HCT116 (cell line): Measurements from ENCODE around the gene GPR157. TPM values are rescaled to one million over a fixed set of nuclear protein-coding genes. Genes with fewer than 3 reads are reported as not detected.

Experiments used
- ATAC-seq: fragments of 200-7000 bp; cut with Tn5 transposase; 2 replicates; pipeline ENCODE4 v1.9.1; 2020; ENCODE audit warnings: mild to moderate bottlenecking, moderate library complexity
- BruUV-seq: library from RNA; stranded (reverse); fragments of 400-500 nt; replicated peaks from 2 replicates; lab custom pipeline; 2021; lab: Mats Ljungman, UMichigan
- CTCF ChIA-PET: fragments of 300-600 bp; sonication (Branson Sonifier 250); formaldehyde crosslinking; loops from one replicate; lab custom pipeline; 2021; ENCODE audit warnings: antibody characterized with exemption; lab: Charles Lee
- POLR2A ChIA-PET: fragments of 300-600, 350-600 bp; sonication (Branson Sonifier 250); formaldehyde crosslinking; loops from one replicate; lab custom pipeline; 2021; ENCODE audit warnings: antibody characterized with exemption; lab: Charles Lee
- RAD21 ChIA-PET, 2 experiments: fragments of 300-600 bp; sonication (Branson Sonifier 250); formaldehyde crosslinking; loops; one replicate each; lab custom pipeline; 2023; ENCODE audit warnings: low total read pairs in 2 of 2; ENCODE audit not compliant: uncharacterized antibody in 2 of 2, unreplicated experiment in 2 of 2, low non-redundant PET in 1 of 2; lab: Charles Lee
- DNase-seq: peaks from one replicate; pipeline ENCODE4 v3.0.0-alpha.2; 2010; ENCODE audit warnings: low read depth, low spot score
- H2AFZ ChIP-seq: fragments of 200-600 bp; shearing (Covaris generic), sonication (generic); 2 replicates; pipeline ENCODE4 v1.6.1; 2017; ENCODE audit warnings: low read depth, mixed run types, mixed read lengths, antibody characterized with exemption, low read length; ENCODE audit not compliant: poor library complexity, severe bottlenecking
- H3K27ac ChIP-seq: 2 replicates; pipeline ENCODE4 v1.5.1; 2012; ENCODE audit warnings: low read depth, low read length
- H3K27me3 ChIP-seq: fragments of 200-600 bp; sonication (generic); 2 replicates; pipeline ENCODE4 v1.6.1; 2016; ENCODE audit warnings: mixed run types, low read length, mixed read lengths; ENCODE audit not compliant: insufficient read depth
- H3K36me3 ChIP-seq, 2 experiments: fragments of 200-500 bp in 1 of 2; fragments of 200-600 bp in 1 of 2; sonication (Bioruptor generic) in 1 of 2; sonication (generic) in 1 of 2; 2 replicates each; pipeline versions ENCODE4 v1.5.1 to v1.6.1; 2014 to 2016; ENCODE audit warnings: low read length in 2 of 2, inconsistent platforms in 1 of 2, mixed read lengths in 1 of 2, mixed run types in 1 of 2; ENCODE audit not compliant: insufficient read depth in 2 of 2, control insufficient read depth in 1 of 2
- H3K4me1 ChIP-seq, 2 experiments: fragments of 200-600 bp in 1 of 2; sonication (generic) in 1 of 2; 2 replicates each; pipeline versions ENCODE4 v1.5.1 to v1.6.1; 2012 to 2017; ENCODE audit warnings: low read length in 2 of 2, inconsistent platforms in 1 of 2, mild to moderate bottlenecking in 1 of 2, mixed read lengths in 1 of 2, mixed run types in 1 of 2, moderate library complexity in 1 of 2; ENCODE audit not compliant: insufficient read depth in 2 of 2, control insufficient read depth in 1 of 2
- H3K4me2 ChIP-seq: fragments of 200-600 bp; sonication (generic); 2 replicates; pipeline ENCODE4 v1.6.1; 2017; ENCODE audit warnings: mixed run types, low read length, mixed read lengths
- H3K4me3 ChIP-seq, 2 experiments: fragments of 200-600 bp in 1 of 2; sonication (generic) in 1 of 2; replicated peaks in 1 of 2; 2 replicates each; pipeline ENCODE4 v1.5.1; 2011 to 2016; ENCODE audit warnings: low read length in 2 of 2, control low read depth in 1 of 2, low read depth in 1 of 2, mild to moderate bottlenecking in 1 of 2, mixed read lengths in 1 of 2, mixed run types in 1 of 2
- H3K79me2 ChIP-seq: fragments of 200-600 bp; sonication (generic); 2 replicates; pipeline ENCODE4 v1.6.1; 2017; ENCODE audit warnings: mild to moderate bottlenecking, mixed run types, low read length, moderate library complexity, mixed read lengths; ENCODE audit not compliant: insufficient read depth
- H3K9ac ChIP-seq: fragments of 200-600 bp; sonication (generic); 2 replicates; pipeline ENCODE4 v1.6.1; 2016; ENCODE audit warnings: low read length, mixed read lengths
- H3K9me2 ChIP-seq: fragments of 200-600 bp; sonication (generic), shearing (Covaris generic); 2 replicates; pipeline ENCODE4 v1.6.1; 2017; ENCODE audit warnings: mixed run types, mild to moderate bottlenecking, moderate library complexity; ENCODE audit not compliant: insufficient read depth
- H3K9me3 ChIP-seq, 2 experiments: fragments of 200-500 bp in 1 of 2; fragments of 200-600 bp in 1 of 2; sonication (Bioruptor generic) in 1 of 2; sonication (generic) in 1 of 2; 2 replicates each; pipeline ENCODE4 v1.6.1; 2014 to 2017; ENCODE audit warnings: low read length in 2 of 2, mixed read lengths in 2 of 2, inconsistent platforms in 1 of 2, low read depth in 1 of 2, mild to moderate bottlenecking in 1 of 2, mixed run types in 1 of 2, moderate library complexity in 1 of 2; ENCODE audit not compliant: control insufficient read depth in 1 of 2, insufficient read depth in 1 of 2
- H4K20me1 ChIP-seq: fragments of 200-600 bp; sonication (generic), shearing (Covaris generic); 2 replicates; pipeline ENCODE4 v1.6.1; 2017; ENCODE audit warnings: mixed run types, mild to moderate bottlenecking, moderate library complexity; ENCODE audit not compliant: insufficient read depth
- CBX3 ChIP-seq: IDR thresholded peaks from 2 replicates; pipeline ENCODE4 v1.6.1; 2012; ENCODE audit warnings: low read depth
- CEBPB ChIP-seq: IDR thresholded peaks from 2 replicates; pipeline ENCODE4 v1.6.1; 2012; ENCODE audit warnings: low read depth
- CTCF ChIP-seq, 3 experiments: fragments of 200-600 bp in 1 of 3; sonication (generic) in 1 of 3; IDR thresholded peaks in 2 of 3; conservative IDR thresholded peaks in 1 of 3; 2 replicates each; pipeline ENCODE4 v1.5.1; 2012 to 2017; ENCODE audit warnings: low read depth in 2 of 3, low read length in 2 of 3, antibody characterized with exemption in 1 of 3, borderline replicate concordance in 1 of 3, control low read depth in 1 of 3, mild to moderate bottlenecking in 1 of 3, mixed read lengths in 1 of 3, mixed run types in 1 of 3, moderate library complexity in 1 of 3; ENCODE audit not compliant: insufficient read depth in 1 of 3
- EGR1 ChIP-seq: IDR thresholded peaks from 2 replicates; pipeline ENCODE4 v1.6.1; 2012; ENCODE audit warnings: low read depth
- ELF1 ChIP-seq: IDR thresholded peaks from 2 replicates; pipeline ENCODE4 v1.6.1; 2012; ENCODE audit warnings: low read depth, borderline replicate concordance
- EZH2 ChIP-seq: fragments of 200-600 bp; sonication (generic); IDR thresholded peaks from 2 replicates; pipeline ENCODE4 v1.6.1; 2017; ENCODE audit warnings: antibody characterized with exemption, mixed run types
- EZH2phosphoT487 ChIP-seq: fragments of 200-600 bp; IDR thresholded peaks from 2 replicates; pipeline ENCODE4 v1.6.1; 2018; ENCODE audit warnings: antibody characterized with exemption, borderline replicate concordance
- FOSL1 ChIP-seq: IDR thresholded peaks from 2 replicates; pipeline ENCODE4 v1.6.1; 2012; ENCODE audit warnings: low read depth
- JUND ChIP-seq: IDR thresholded peaks from 2 replicates; pipeline ENCODE4 v1.6.1; 2012
- POLR2A ChIP-seq: IDR thresholded peaks from 2 replicates; pipeline ENCODE4 v1.7.0; 2011; ENCODE audit warnings: borderline replicate concordance; ENCODE audit not compliant: insufficient read depth, insufficient read length; ENCODE audit errors: extremely low read depth
- POLR2AphosphoS5 ChIP-seq: IDR thresholded peaks from 2 replicates; pipeline ENCODE4 v1.6.1; 2011; ENCODE audit warnings: mild to moderate bottlenecking, low read depth, low read length, moderate library complexity
- SIN3A ChIP-seq: IDR thresholded peaks from 2 replicates; pipeline ENCODE4 v1.6.1; 2012; ENCODE audit warnings: low read depth
- SP1 ChIP-seq: IDR thresholded peaks from 2 replicates; pipeline ENCODE4 v1.6.1; 2012; ENCODE audit warnings: low read depth
- SRF ChIP-seq: IDR thresholded peaks from 2 replicates; pipeline ENCODE4 v1.6.1; 2012; ENCODE audit warnings: low read depth
- TCF7L2 ChIP-seq: IDR thresholded peaks from 2 replicates; pipeline ENCODE4 v1.7.0; 2011; ENCODE audit warnings: borderline replicate concordance, inconsistent platforms; ENCODE audit not compliant: insufficient read depth, insufficient read length; ENCODE audit errors: extremely low read depth
- YY1 ChIP-seq: IDR thresholded peaks from 2 replicates; pipeline ENCODE4 v1.6.1; 2011; ENCODE audit warnings: low read length, low read depth, moderate library complexity, mild to moderate bottlenecking; ENCODE audit not compliant: insufficient replicate concordance; ENCODE audit errors: extremely low read depth
- ZNF274 ChIP-seq: fragments of 200-500 bp; sonication (Bioruptor generic); IDR thresholded peaks from 2 replicates; pipeline ENCODE4 v1.6.1; 2014; ENCODE audit warnings: mild to moderate bottlenecking, low read depth, low read length, inconsistent platforms
- intact Hi-C: fragments of 100-400 bp; cut with micrococcal nuclease; formaldehyde crosslinking; loops from 2 replicates; pipeline ENCODE4 v1.10.0; 2022
- total RNA-seq: library from RNA; stranded (reverse); gene quantifications from one replicate; pipeline ENCODE4 v1.2.1, GENCODE V29; 2021; ENCODE audit not compliant: unreplicated experiment
- TF ChIP-seq, protein P1 (sequence below): IDR thresholded peaks from 2 replicates; pipeline ENCODE4 v1.6.1; 2011; ENCODE audit warnings: mild to moderate bottlenecking, low read length, moderate library complexity; ENCODE audit not compliant: insufficient replicate concordance; ENCODE audit errors: extremely low read depth
- TF ChIP-seq, protein P2 (sequence below): IDR thresholded peaks from 2 replicates; pipeline ENCODE4 v1.6.1; 2012

The GPR157 gene
- total RNA-seq, 1 experiment from 2014 or later, result 7.7 TPM

DNA sequence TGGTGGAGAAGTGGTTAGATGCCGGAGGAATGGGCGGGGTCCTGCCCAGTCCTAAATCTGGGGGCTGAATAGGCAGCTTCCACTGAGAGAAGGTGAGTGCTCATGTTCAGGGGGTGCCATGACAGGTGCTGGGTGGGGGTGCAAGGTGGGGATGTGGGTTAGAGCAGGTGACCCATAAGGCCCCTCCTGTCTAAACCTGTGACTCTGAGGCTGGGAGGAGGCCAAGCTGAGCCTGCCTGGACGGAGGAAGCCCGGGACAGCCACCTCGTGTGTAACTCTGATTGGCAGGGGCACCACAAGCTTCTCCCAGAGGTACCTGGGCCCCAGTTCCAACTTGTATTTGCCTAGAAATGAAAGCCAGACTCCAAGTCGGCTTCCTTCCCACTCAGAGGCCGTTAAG is 10.7 kb downstream of the GPR157 start (continued):
- TF ChIP-seq EZH2, result no peak
- TF ChIP-seq ZNF274, result no peak
- no peak for TF ChIP-seq ELF1
- no peak for TF ChIP-seq CBX3
- no peak for TF ChIP-seq TCF7L2
- no peak for TF ChIP-seq SP1
- no peak for TF ChIP-seq FOSL1
- TF ChIP-seq, all 23 proteins: peak for 0

DNA sequence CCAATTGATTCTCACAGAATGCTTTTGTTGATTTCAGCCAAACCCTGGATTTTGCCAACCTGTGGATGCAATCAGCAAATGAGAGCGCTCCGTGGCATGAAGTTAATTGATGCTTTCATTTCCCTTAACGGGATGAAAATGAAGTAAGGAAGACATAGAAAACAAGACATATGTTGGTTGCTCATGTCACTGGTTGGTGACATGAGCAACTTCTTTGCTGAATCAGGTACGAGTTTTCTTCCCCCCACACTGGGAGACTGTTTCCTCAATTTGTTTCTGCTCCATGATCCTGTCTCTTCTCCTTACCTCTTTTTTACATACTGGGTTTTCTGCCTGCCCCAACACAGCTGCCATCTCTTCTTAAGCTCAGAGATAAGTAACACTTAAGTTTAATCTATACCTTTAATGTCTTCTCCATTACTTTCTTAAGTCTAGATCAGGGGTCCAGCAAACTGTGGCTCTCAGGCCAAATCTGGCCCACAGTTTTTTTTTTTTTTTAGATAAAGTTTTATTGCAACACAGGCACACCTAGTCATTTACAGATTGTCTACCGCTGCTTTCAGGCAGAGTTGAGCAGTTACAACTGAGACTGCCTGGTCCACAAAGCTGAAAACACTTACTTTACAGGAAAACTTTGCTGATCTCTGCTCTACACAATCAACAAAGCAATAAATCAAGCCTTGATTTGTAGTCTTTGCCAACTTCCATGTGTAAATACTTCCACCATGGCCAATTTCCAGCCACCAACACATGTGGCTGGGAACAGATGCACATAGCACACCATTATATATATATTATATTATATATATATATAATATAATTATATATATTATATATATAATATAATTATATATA is 13.3 kb downstream of the GPR157 start:
- BruUV-seq, result no TSS peak
- Histone ChIP-seq H3K4me3 (no peak overlapping the region), H3K9ac (no peak overlapping the region), H4K20me1 (no peaks in the 10 kb centered on the region), H2AFZ (no peak overlapping the region), H3K9me2 (no peaks in the 10 kb centered on the region), H3K4me1 (peaks cover 0 to 2% of the 10 kb centered on the region in 2 experiments; a peak in 2 of 4 replicates), H3K79me2 (no peaks in the 10 kb centered on the region; the same call in 1 of the 2 replicates), H3K27me3 (no peaks in the 10 kb centered on the region), H3K36me3 (no peaks in the 10 kb centered on the region), H3K4me2 (no peak overlapping the region), H3K9me3 (no peaks in the 10 kb centered on the region), H3K27ac (no peak overlapping the region)
- no peak for TF ChIP-seq CTCF (IDR thresholded peaks at IDR 0.05 in 2 of 3, conservative IDR thresholded peaks at IDR 0.05 in 1 of 3; ENCODE audit: borderline replicate concordance in 1 of 3, insufficient read depth in 1 of 3, low read depth in 2 of 3, low read length in 2 of 3)
- TF ChIP-seq EGR1, result no peak
- TF ChIP-seq POLR2AphosphoS5, result no peak
- TF ChIP-seq SIN3A, result no peak
- TF ChIP-seq SRF, result no peak
- TF ChIP-seq JUND, result no peak
- TF ChIP-seq EZH2phosphoT487, result no peak
- TF ChIP-seq CBX3, result no peak
- TF ChIP-seq, protein P1, sequence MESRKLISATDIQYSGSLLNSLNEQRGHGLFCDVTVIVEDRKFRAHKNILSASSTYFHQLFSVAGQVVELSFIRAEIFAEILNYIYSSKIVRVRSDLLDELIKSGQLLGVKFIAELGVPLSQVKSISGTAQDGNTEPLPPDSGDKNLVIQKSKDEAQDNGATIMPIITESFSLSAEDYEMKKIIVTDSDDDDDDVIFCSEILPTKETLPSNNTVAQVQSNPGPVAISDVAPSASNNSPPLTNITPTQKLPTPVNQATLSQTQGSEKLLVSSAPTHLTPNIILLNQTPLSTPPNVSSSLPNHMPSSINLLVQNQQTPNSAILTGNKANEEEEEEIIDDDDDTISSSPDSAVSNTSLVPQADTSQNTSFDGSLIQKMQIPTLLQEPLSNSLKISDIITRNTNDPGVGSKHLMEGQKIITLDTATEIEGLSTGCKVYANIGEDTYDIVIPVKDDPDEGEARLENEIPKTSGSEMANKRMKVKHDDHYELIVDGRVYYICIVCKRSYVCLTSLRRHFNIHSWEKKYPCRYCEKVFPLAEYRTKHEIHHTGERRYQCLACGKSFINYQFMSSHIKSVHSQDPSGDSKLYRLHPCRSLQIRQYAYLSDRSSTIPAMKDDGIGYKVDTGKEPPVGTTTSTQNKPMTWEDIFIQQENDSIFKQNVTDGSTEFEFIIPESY, result no peak
- no peak for TF ChIP-seq EZH2
- TF ChIP-seq CEBPB, result no peak
- TF ChIP-seq YY1, result no peak
- TF ChIP-seq, protein P2, sequence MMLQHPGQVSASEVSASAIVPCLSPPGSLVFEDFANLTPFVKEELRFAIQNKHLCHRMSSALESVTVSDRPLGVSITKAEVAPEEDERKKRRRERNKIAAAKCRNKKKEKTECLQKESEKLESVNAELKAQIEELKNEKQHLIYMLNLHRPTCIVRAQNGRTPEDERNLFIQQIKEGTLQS, result no peak
- no peak for TF ChIP-seq POLR2A
- no peak for ATAC-seq
- intact Hi-C loops, result no loop called here
- no peak for DNase-seq
- CTCF ChIA-PET, result interaction anchor here (1.3 kb wide), 2 partner anchors 14 to 81 kb away, joined by 3 to 4 read pairs; no protein-coding TSS in a partner anchor
- RAD21 ChIA-PET, result no interaction called here
- POLR2A ChIA-PET, result interaction anchor here (0.7 kb wide), 1 partner anchor 12 kb away, joined by 3 read pairs; no protein-coding TSS in a partner anchor
